OCI-LY1 (cell line): ENCODE measurements around the gene PBX1.

Experiments used
- H2AFZ ChIP-seq: fragments of 200-600 bp; sonication (generic), shearing (Covaris generic); 2 replicates; pipeline ENCODE4 v1.6.0; 2014; ENCODE audit warnings: antibody characterized with exemption, mild to moderate bottlenecking, low read length
- H3F3A ChIP-seq: fragments of 200-600 bp; sonication (generic), shearing (Covaris generic); 2 replicates; pipeline ENCODE4 v1.6.0; 2014; ENCODE audit warnings: mild to moderate bottlenecking, antibody characterized with exemption, low read length, moderate library complexity; ENCODE audit not compliant: insufficient read depth
- H3K27ac ChIP-seq: fragments of 200-600 bp; sonication (generic); 2 replicates; pipeline ENCODE4 v1.5.1; 2014; ENCODE audit warnings: low read length, mixed run types, mild to moderate bottlenecking, low read depth; ENCODE audit not compliant: poor library complexity, severe bottlenecking
- H3K27me3 ChIP-seq: fragments of 200-600 bp; sonication (generic); 2 replicates; pipeline ENCODE4 v1.6.0; 2014; ENCODE audit warnings: antibody characterized with exemption, mild to moderate bottlenecking, low read length, moderate library complexity; ENCODE audit not compliant: insufficient read depth
- H3K36me3 ChIP-seq: fragments of 200-600 bp; sonication (generic); 2 replicates; pipeline ENCODE4 v1.6.1; 2014; ENCODE audit warnings: mild to moderate bottlenecking, antibody characterized with exemption, low read length, moderate library complexity, mixed read lengths; ENCODE audit not compliant: insufficient read depth
- H3K4me1 ChIP-seq: fragments of 200-600 bp; sonication (generic); 2 replicates; pipeline ENCODE4 v1.5.1; 2014; ENCODE audit warnings: mild to moderate bottlenecking, low read length, moderate library complexity; ENCODE audit not compliant: insufficient read depth, severe bottlenecking
- H3K4me2 ChIP-seq: fragments of 200-600 bp; sonication (generic), shearing (Covaris generic); 2 replicates; pipeline ENCODE4 v1.6.1; 2014; ENCODE audit warnings: low read length
- H3K4me3 ChIP-seq: fragments of 200-600 bp; sonication (generic); 2 replicates; pipeline ENCODE4 v1.5.1; 2014; ENCODE audit warnings: low read length, low read depth, mild to moderate bottlenecking, mixed read lengths; ENCODE audit not compliant: poor library complexity, severe bottlenecking
- H3K79me2 ChIP-seq: fragments of 200-600 bp; shearing (Covaris generic); 2 replicates; pipeline ENCODE4 v1.6.1; 2016; ENCODE audit warnings: mixed run types, low read length, mixed read lengths; ENCODE audit not compliant: insufficient read depth
- H3K9ac ChIP-seq: fragments of 200-600 bp; sonication (generic), shearing (Covaris generic); 2 replicates; pipeline ENCODE4 v1.6.1; 2014; ENCODE audit warnings: mild to moderate bottlenecking, low read length, mixed read lengths
- H3K9me2 ChIP-seq: fragments of 200-600 bp; sonication (generic), shearing (Covaris generic); 2 replicates; pipeline ENCODE4 v1.6.1; 2014; ENCODE audit warnings: low read depth, mild to moderate bottlenecking, low read length, mixed read lengths
- H3K9me3 ChIP-seq: fragments of 200-600 bp; shearing (Covaris generic); 2 replicates; pipeline ENCODE4 v1.6.1; 2014; ENCODE audit warnings: low read length, mixed read lengths
- H4K20me1 ChIP-seq: fragments of 200-600 bp; sonication (generic), shearing (Covaris generic); 2 replicates; pipeline ENCODE4 v1.6.0; 2016; ENCODE audit warnings: mild to moderate bottlenecking, low read length; ENCODE audit not compliant: insufficient read depth
- CTCF ChIP-seq: fragments of 200-600 bp; sonication (generic), shearing (Covaris generic); IDR thresholded peaks from 2 replicates; pipeline ENCODE4 v1.5.1; 2017; ENCODE audit warnings: mild to moderate bottlenecking, antibody characterized with exemption, low read length, moderate library complexity, mixed read lengths
- EZH2 ChIP-seq: fragments of 200-600 bp; sonication (generic), shearing (Covaris generic); IDR thresholded peaks from 2 replicates; pipeline ENCODE4 v1.8.0; 2017; ENCODE audit warnings: borderline replicate concordance, mixed run types, mild to moderate bottlenecking, antibody characterized with exemption, low read length, moderate library complexity, mixed read lengths

PBX1 gene

GRCh38 chr1:164613176-164613575, 54.2 kb downstream of the PBX1 start:
- H3K27me3 ChIP-seq, result 0 out of 2 replicates have a peak, but pooled peaks cover 3% of the 10 kb centered on the region
- no peak overlapping the region for H3K27ac ChIP-seq
- no peaks in the 10 kb centered on the region for H3K4me1 ChIP-seq
- no peaks in the 10 kb centered on the region for H3K9me3 ChIP-seq
- TF ChIP-seq EZH2 (no peak), CTCF (no peak)
- H3K36me3 ChIP-seq, result no peaks in the 10 kb centered on the region
- H3F3A ChIP-seq, result no peaks in the 10 kb centered on the region
- H3K79me2 ChIP-seq, result no peaks in the 10 kb centered on the region
- no peaks in the 10 kb centered on the region for H3K9me2 ChIP-seq
- no peak overlapping the region for H3K4me2 ChIP-seq
- H3K9ac ChIP-seq, result no peak overlapping the region
- H3K4me3 ChIP-seq, result no peak overlapping the region
- no peak overlapping the region for H2AFZ ChIP-seq
- no peaks in the 10 kb centered on the region for H4K20me1 ChIP-seq

- no peak overlapping the region for H3K27ac ChIP-seq
- H3K27me3 ChIP-seq, result 0 out of 2 replicates have a peak, but pooled peaks cover 3% of the 10 kb centered on the region
- no peaks in the 10 kb centered on the region for H4K20me1 ChIP-seq
- no peaks in the 10 kb centered on the region for H3K9me3 ChIP-seq
- no peaks in the 10 kb centered on the region for H3K79me2 ChIP-seq
- TF ChIP-seq CTCF (no peak), EZH2 (no peak)
- H3K9me2 ChIP-seq, result no peaks in the 10 kb centered on the region
- no peaks in the 10 kb centered on the region for H3F3A ChIP-seq
- H3K4me3 ChIP-seq, result no peak overlapping the region
- H3K36me3 ChIP-seq, result no peaks in the 10 kb centered on the region
- H3K4me2 ChIP-seq, result no peak overlapping the region
- H3K9ac ChIP-seq, result no peak overlapping the region
- H2AFZ ChIP-seq, result no peak overlapping the region
- H3K4me1 ChIP-seq, result no peaks in the 10 kb centered on the region
Observed at GRCh38 chr1:164614316-164614715, 55.3 kb downstream of the PBX1 start.

- no peaks in the 10 kb centered on the region for H3F3A ChIP-seq
- no peak overlapping the region for H2AFZ ChIP-seq
- TF ChIP-seq CTCF (peak; percentile 62), EZH2 (no peak)
- H3K27me3 ChIP-seq, result 0 out of 2 replicates have a peak, but pooled peaks cover 3% of the 10 kb centered on the region
- no peaks in the 10 kb centered on the region for H3K4me1 ChIP-seq
- H3K27ac ChIP-seq, result no peak overlapping the region
- no peak overlapping the region for H3K4me2 ChIP-seq
- no peaks in the 10 kb centered on the region for H3K36me3 ChIP-seq
- no peaks in the 10 kb centered on the region for H3K9me2 ChIP-seq
- H3K4me3 ChIP-seq, result no peak overlapping the region
- no peaks in the 10 kb centered on the region for H3K9me3 ChIP-seq
- no peaks in the 10 kb centered on the region for H4K20me1 ChIP-seq
- no peaks in the 10 kb centered on the region for H3K79me2 ChIP-seq
- no peak overlapping the region for H3K9ac ChIP-seq
Observed at GRCh38 chr1:164617377-164618201, 58.6 kb downstream of the PBX1 start.
